Endodermal cell (in vitro differentiated cells): Measurements from ENCODE around the gene EDRF1. TPM values are rescaled to one million over a fixed set of nuclear protein-coding genes. Genes with fewer than 3 reads are reported as not detected.

Experiments used
- DNase-seq: peaks from one replicate; pipeline ENCODE4 v3.0.0-alpha.2; 2017
- H3K27ac ChIP-seq: 2 replicates; pipeline ENCODE4 v1.5.1; 2013; ENCODE audit warnings: mild to moderate bottlenecking, low read depth, low read length, moderate library complexity
- H3K27me3 ChIP-seq: 2 replicates; pipeline ENCODE4 v1.6.1; 2013; ENCODE audit warnings: mild to moderate bottlenecking, low read length, moderate library complexity; ENCODE audit not compliant: insufficient read depth, control insufficient read depth, poor library complexity, severe bottlenecking
- H3K36me3 ChIP-seq: 2 replicates; pipeline ENCODE4 v1.7.0; 2013; ENCODE audit warnings: mild to moderate bottlenecking, low read length, moderate library complexity; ENCODE audit not compliant: control insufficient read depth, insufficient read depth
- H3K4me1 ChIP-seq: one replicate; pipeline ENCODE4 v1.7.0; 2013; ENCODE audit warnings: low read length; ENCODE audit not compliant: control insufficient read depth, insufficient read depth
- H3K4me3 ChIP-seq: 2 replicates; pipeline ENCODE4 v1.5.1; 2013; ENCODE audit warnings: mild to moderate bottlenecking, low read length, moderate library complexity
- H3K9ac ChIP-seq: 2 replicates; pipeline ENCODE4 v1.6.1; 2013; ENCODE audit warnings: mild to moderate bottlenecking, low read length, moderate library complexity; ENCODE audit not compliant: poor library complexity, severe bottlenecking; ENCODE audit errors: extremely low read depth
- H3K9me3 ChIP-seq: 2 replicates; pipeline ENCODE4 v1.6.1; 2013; ENCODE audit warnings: mild to moderate bottlenecking, low read length, moderate library complexity; ENCODE audit not compliant: control insufficient read depth
- H3K27ac Mint-ChIP-seq: 2 replicates; pipeline ENCODE4 v1.8.0; 2020; ENCODE audit warnings: mixed read lengths
- H3K27me3 Mint-ChIP-seq: 2 replicates; pipeline ENCODE4 v1.8.0; 2021; ENCODE audit warnings: mild to moderate bottlenecking, mixed read lengths; ENCODE audit not compliant: insufficient read depth
- H3K36me3 Mint-ChIP-seq: 2 replicates; pipeline ENCODE4 v1.8.0; 2020; ENCODE audit warnings: low read depth, mixed read lengths
- H3K4me1 Mint-ChIP-seq: 2 replicates; pipeline ENCODE4 v1.8.0; 2020; ENCODE audit warnings: mixed read lengths
- H3K4me3 Mint-ChIP-seq: 2 replicates; pipeline ENCODE4 v1.8.0; 2020; ENCODE audit warnings: mild to moderate bottlenecking, moderate library complexity, mixed read lengths
- H3K9me3 Mint-ChIP-seq: 2 replicates; pipeline ENCODE4 v1.8.0; 2020; ENCODE audit warnings: mild to moderate bottlenecking, mixed read lengths
- CTCF ChIP-seq: fragments of 200-600 bp; sonication (generic); conservative IDR thresholded peaks from 2 replicates; pipeline ENCODE4 v1.5.0; 2021; ENCODE audit warnings: antibody characterized with exemption, mild to moderate bottlenecking
- WGBS, 2 experiments: methylation state at CpG; one replicate each; pipeline versions ENCODE4 v1.1.5 to v1.1.7; 2013; ENCODE audit warnings: missing lambda C conversion rate in 2 of 2, mixed read lengths in 1 of 2; ENCODE audit not compliant: insufficient coverage in 1 of 2, insufficient read length in 1 of 2; 5-methylcytosine and 5-hydroxymethylcytosine counted together
- total RNA-seq, 2 donors: library from RNA; stranded (reverse); fragmentation: NEBNext Ultra II Directional in 1 of 2; extraction: Animal tissue kit (Norgen Biotek cat#: 25700) in 1 of 2; gene quantifications; 2 replicates in 1 of 2; 3 replicates in 1 of 2; pipeline ENCODE4 v1.2.1, GENCODE V29; 2021

EDRF1 gene
- total RNA-seq, 2 donors from 2014 or later, result 44.5 to 46.8 TPM

- peaks cover 88% of the 10 kb centered on the region for H3K36me3 ChIP-seq
- no peak overlapping the region for H3K4me3 Mint-ChIP-seq
These were observed 36.7 kb downstream of the EDRF1 start for GRCh38 chr10:125756196-125756595.

GRCh38 chr10:125756853-125757487, 37.5 kb downstream of the EDRF1 start:
- H3K4me3 ChIP-seq, result no peak overlapping the region
- Mint-ChIP-seq H3K9me3 (no peaks in the 10 kb centered on the region), H3K27me3 (no peaks in the 10 kb centered on the region), H3K4me1 (peaks cover 7% of the 10 kb centered on the region), H3K4me3 (no peak overlapping the region), H3K27ac (no peak overlapping the region), H3K36me3 (peaks cover 75% of the 10 kb centered on the region)
- no peaks in the 10 kb centered on the region for H3K9me3 ChIP-seq
- no peaks in the 10 kb centered on the region for H3K4me1 ChIP-seq
- TF ChIP-seq CTCF, result no peak
- H3K9ac ChIP-seq, result no peak overlapping the region
- peaks cover 88% of the 10 kb centered on the region for H3K36me3 ChIP-seq
- H3K27me3 ChIP-seq, result no peaks in the 10 kb centered on the region
- 100% methylated on average over 1 to 5 of the region's 5 CpGs for WGBS, 2 experiments
- DNase-seq, result no peak
- H3K27ac ChIP-seq, result no peak overlapping the region

More at GRCh38 chr10:125756196-125756595, 36.7 kb downstream of the EDRF1 start:
- Histone ChIP-seq H3K27me3 (no peaks in the 10 kb centered on the region), H3K9ac (no peak overlapping the region), H3K4me3 (no peak overlapping the region), H3K9me3 (no peaks in the 10 kb centered on the region), H3K27ac (no peak overlapping the region), H3K4me1 (no peaks in the 10 kb centered on the region)
- Mint-ChIP-seq H3K27ac (no peak overlapping the region), H3K4me1 (peaks cover 3% of the 10 kb centered on the region), H3K27me3 (no peaks in the 10 kb centered on the region), H3K9me3 (no peaks in the 10 kb centered on the region), H3K36me3 (peaks cover 77% of the 10 kb centered on the region)
- 93 to 100% methylated on average over 4 to 5 of the region's 5 CpGs for WGBS, 2 experiments
- TF ChIP-seq CTCF, result no peak
- no peak for DNase-seq

- no peaks in the 10 kb centered on the region for H3K9me3 Mint-ChIP-seq
- Histone ChIP-seq H3K27ac (no peak overlapping the region), H3K9ac (no peak overlapping the region), H3K27me3 (no peaks in the 10 kb centered on the region), H3K4me3 (no peak overlapping the region), H3K9me3 (no peaks in the 10 kb centered on the region), H3K36me3 (peaks cover 83% of the 10 kb centered on the region), H3K4me1 (no peaks in the 10 kb centered on the region)
- peaks cover 10% of the 10 kb centered on the region for H3K4me1 Mint-ChIP-seq
- H3K27me3 Mint-ChIP-seq, result no peaks in the 10 kb centered on the region
- no peak overlapping the region for H3K27ac Mint-ChIP-seq
- H3K4me3 Mint-ChIP-seq, result no peak overlapping the region
- WGBS, 2 experiments, result 80 to 93% methylated on average over 1 to 4 of the region's 4 CpGs
- peaks cover 70% of the 10 kb centered on the region for H3K36me3 Mint-ChIP-seq
- TF ChIP-seq CTCF, result no peak
- DNase-seq, result no peak
These were observed 38.2 kb downstream of the EDRF1 start for GRCh38 chr10:125757742-125758141.
